Breast epithelium (tissue), 4 donors: Measurements from ENCODE around the gene RNASE4. TPM values are rescaled to one million over a fixed set of nuclear protein-coding genes. Genes with fewer than 3 reads are reported as not detected.

Experiments
- DNase-seq, 2 donors: peaks; one replicate each; pipeline ENCODE4 v3.0.0-alpha.2; 2019; ENCODE audit warnings: low spot score in 2 of 2
- H3K27ac ChIP-seq, 2 donors: fragments of 200-600 bp; sonication (generic) in 1 of 2; one replicate each; pipeline ENCODE4 v1.5.1; 2016 to 2019; ENCODE audit warnings: mild to moderate bottlenecking in 1 of 2
- H3K27me3 ChIP-seq, 2 donors: fragments of 200-600 bp; sonication (generic) in 1 of 2; one replicate each; pipeline versions ENCODE4 v1.5.1 to v1.6.0; 2017 to 2019; ENCODE audit warnings: control low read depth in 1 of 2, mild to moderate bottlenecking in 1 of 2
- H3K36me3 ChIP-seq: fragments of 200-600 bp; one replicate; pipeline ENCODE4 v1.5.1; 2019
- H3K4me1 ChIP-seq, 2 donors: fragments of 200-600 bp; sonication (generic); one replicate each; pipeline ENCODE4 v1.5.1; 2016 to 2019; ENCODE audit warnings: control low read depth in 1 of 2
- H3K4me3 ChIP-seq, 3 donors: fragments of 200-600 bp; sonication (generic); 1 replicate in 2 of 3; 2 replicates in 1 of 3; pipeline ENCODE4 v1.5.1; 2016 to 2019; ENCODE audit warnings: mild to moderate bottlenecking in 3 of 3, moderate library complexity in 2 of 3
- H3K9me3 ChIP-seq, 2 donors: fragments of 200-600 bp; sonication (generic) in 1 of 2; one replicate each; pipeline ENCODE4 v1.5.1; 2016 to 2019; ENCODE audit warnings: control low read depth in 1 of 2
- CTCF ChIP-seq, 3 donors: fragments of 450-650 bp; IDR thresholded peaks; one replicate each; pipeline ENCODE4 v1.5.1; 2016 to 2017; ENCODE audit warnings: antibody characterized with exemption in 3 of 3, mild to moderate bottlenecking in 3 of 3, moderate library complexity in 3 of 3
- POLR2A ChIP-seq: fragments of 450-650 bp; IDR thresholded peaks from one replicate; pipeline ENCODE4 v1.6.1; 2016; ENCODE audit warnings: antibody characterized with exemption, mild to moderate bottlenecking, moderate library complexity
- POLR2AphosphoS5 ChIP-seq, 3 donors: sonication (generic); formaldehyde crosslinking; IDR thresholded peaks; one replicate each; pipeline ENCODE4 v1.6.1; 2017; ENCODE audit warnings: antibody characterized with exemption in 3 of 3
- intact Hi-C: fragments of 100-400 bp; cut with DNase I; formaldehyde crosslinking; loops from one replicate; pipeline ENCODE4 v1.15.1; 2023; ENCODE audit warnings: low total_unique reads
- total RNA-seq, 3 donors: library from RNA; depleted of rRNA; stranded (reverse); fragments of >200 nt; gene quantifications; one replicate each; pipeline ENCODE4 v1.1.0, GENCODE V29; 2016

The RNASE4 gene
- total RNA-seq, 3 donors from 2014 or later, result 165 to 367 (median 177) TPM

- no peaks in the 10 kb centered on the region for H3K27me3 ChIP-seq
- no peaks in the 10 kb centered on the region for H3K9me3 ChIP-seq
- H3K4me1 ChIP-seq, result peaks cover 0 to 3% of the 10 kb centered on the region in 2 donors
- H3K36me3 ChIP-seq, result no peaks in the 10 kb centered on the region
- peak in 1 of 2 donors; percentile 43 for DNase-seq
- H3K4me3 ChIP-seq, result no peak overlapping the region
- intact Hi-C loops, result no loop called here
- H3K27ac ChIP-seq, result peak overlapping the region; percentile 65 to 68
- TF ChIP-seq CTCF (IDR thresholded peaks at IDR 0.05), result no peak
- TF ChIP-seq POLR2AphosphoS5 (IDR thresholded peaks at IDR 0.05), result peak in 1 of 3 donors; percentile 56
- no peak for TF ChIP-seq POLR2A
Observed at GRCh38 chr14:20707622-20708021, 23.3 kb downstream of the RNASE4 start.

GRCh38 chr14:20711261-20711660, 26.9 kb downstream of the RNASE4 start:
- H3K4me1 ChIP-seq, result peaks cover 0 to 3% of the 10 kb centered on the region in 2 donors
- H3K4me3 ChIP-seq, result no peak overlapping the region
- no peaks in the 10 kb centered on the region for H3K36me3 ChIP-seq
- H3K9me3 ChIP-seq, result no peaks in the 10 kb centered on the region
- no peak overlapping the region for H3K27ac ChIP-seq
- no peak for DNase-seq
- no peaks in the 10 kb centered on the region for H3K27me3 ChIP-seq
- no peak for TF ChIP-seq POLR2AphosphoS5 (IDR thresholded peaks at IDR 0.05)
- TF ChIP-seq POLR2A, result no peak
- TF ChIP-seq CTCF (IDR thresholded peaks at IDR 0.05), result no peak
- intact Hi-C loops, result no loop called here

- TF ChIP-seq POLR2AphosphoS5 (IDR thresholded peaks at IDR 0.05), result no peak
- Histone ChIP-seq H3K27me3 (no peaks in the 10 kb centered on the region), H3K4me1 (peaks cover 0 to 3% of the 10 kb centered on the region in 2 donors), H3K9me3 (no peaks in the 10 kb centered on the region), H3K4me3 (no peak overlapping the region), H3K36me3 (no peaks in the 10 kb centered on the region), H3K27ac (no peak overlapping the region)
- intact Hi-C loops, result no loop called here
- DNase-seq, result no peak
Observed at GRCh38 chr14:20711685-20712084, 27.3 kb downstream of the RNASE4 start.

- no peak for DNase-seq
- H3K4me3 ChIP-seq, result no peak overlapping the region
- TF ChIP-seq POLR2AphosphoS5 (IDR thresholded peaks at IDR 0.05) (no peak), CTCF (IDR thresholded peaks at IDR 0.05) (no peak), POLR2A (no peak)
- no peaks in the 10 kb centered on the region for H3K9me3 ChIP-seq
- no peak overlapping the region for H3K27ac ChIP-seq
- H3K27me3 ChIP-seq, result no peaks in the 10 kb centered on the region
- peaks cover 0 to 2% of the 10 kb centered on the region in 2 donors for H3K4me1 ChIP-seq
- no peaks in the 10 kb centered on the region for H3K36me3 ChIP-seq
- intact Hi-C loops, result no loop called here
Observed at GRCh38 chr14:20712904-20713303, 28.5 kb downstream of the RNASE4 start.

- intact Hi-C loops, result no loop called here
- H3K27me3 ChIP-seq, result no peaks in the 10 kb centered on the region
- no peaks in the 10 kb centered on the region for H3K4me1 ChIP-seq
- TF ChIP-seq POLR2AphosphoS5 (IDR thresholded peaks at IDR 0.05) (peak in 2 of 3 donors; percentile 35 to 43), POLR2A (no peak), CTCF (IDR thresholded peaks at IDR 0.05) (no peak)
- peak overlapping the region; percentile 81 for H3K27ac ChIP-seq
- peak overlapping the region in 1 of 3 donors; percentile 19 for H3K4me3 ChIP-seq
- no peaks in the 10 kb centered on the region for H3K36me3 ChIP-seq
- DNase-seq, result peak; percentile 59 to 86
- H3K9me3 ChIP-seq, result no peaks in the 10 kb centered on the region
Observed at GRCh38 chr14:20714593-20715250, 30.4 kb downstream of the RNASE4 start.
